Measurements from ENCODE around the gene EXOC4.
A peak's percentile ranks its signal among the peaks of the same experiment; 100 is the strongest.

EXOC4 gene

DNA sequence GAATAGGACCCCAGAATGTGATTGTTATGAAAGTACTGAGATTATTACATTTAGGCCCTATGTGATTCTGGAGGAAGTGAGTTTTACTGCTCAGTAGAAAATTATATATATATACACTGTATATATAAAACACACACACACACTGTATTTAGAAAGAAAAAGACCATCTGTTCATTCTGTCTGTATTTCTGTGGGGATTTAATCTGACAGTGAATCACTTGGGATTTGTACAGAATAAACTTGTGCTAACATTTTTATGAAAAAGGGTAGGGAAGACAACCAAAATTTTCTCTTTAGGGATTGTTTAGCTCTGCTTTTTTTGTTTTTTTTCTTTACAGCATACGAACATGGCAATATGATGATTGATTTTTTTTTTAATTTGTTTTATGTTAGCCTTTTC is 142.7 kb downstream of the EXOC4 start:
- no peak for DNase-seq (ENCODE audit: low read depth)
- no peak overlapping the region for H3K9ac ChIP-seq (ENCODE audit: low read length)

DNA sequence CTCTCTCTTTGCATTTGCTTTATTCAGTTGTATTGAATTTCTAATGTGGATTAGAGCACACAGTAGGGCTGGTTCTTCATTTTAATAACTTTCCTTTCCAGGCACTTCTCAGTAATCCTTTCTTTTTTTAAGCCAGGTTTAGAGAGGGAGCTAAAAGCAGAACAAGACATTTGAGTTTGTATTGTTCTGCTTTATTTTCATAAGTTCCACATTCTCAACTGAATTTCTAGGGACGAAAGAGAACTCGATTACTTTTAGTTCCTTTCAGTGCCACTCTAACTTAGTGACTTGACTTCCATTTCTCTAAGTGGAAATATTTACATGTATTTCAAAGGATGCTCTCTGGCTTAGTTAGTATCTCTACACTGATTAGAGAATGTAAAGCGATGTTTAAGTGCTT is 145.6 kb downstream of the EXOC4 start:
- H3K4me3 ChIP-seq (ENCODE audit: low read length) = no peak overlapping the region
- no peaks in the 10 kb centered on the region for H3K36me3 ChIP-seq (ENCODE audit: control insufficient read depth, insufficient read depth, low read length, severe bottlenecking)
- no peaks in the 10 kb centered on the region for H3K9me3 ChIP-seq (ENCODE audit: control insufficient read depth, low read length)
- no peaks in the 10 kb centered on the region for H3K27me3 ChIP-seq (replicated peaks; ENCODE audit: control insufficient read depth, insufficient read depth, low read length)
- H3K9ac ChIP-seq (ENCODE audit: low read length) = no peak overlapping the region
- no peak for DNase-seq (ENCODE audit: low read depth)
- peaks cover 14% of the 10 kb centered on the region for H3K4me1 ChIP-seq (ENCODE audit: control insufficient read depth, insufficient read depth, low read length)

More for the DNA sequence above, 142.7 kb downstream of the EXOC4 start:
- Histone ChIP-seq H3K4me3 (ENCODE audit: low read length) (no peak overlapping the region), H3K36me3 (ENCODE audit: control insufficient read depth, insufficient read depth, low read length, severe bottlenecking) (no peaks in the 10 kb centered on the region), H3K4me1 (ENCODE audit: control insufficient read depth, insufficient read depth, low read length) (peaks cover 3% of the 10 kb centered on the region), H3K27me3 (replicated peaks; ENCODE audit: control insufficient read depth, insufficient read depth, low read length) (no peaks in the 10 kb centered on the region), H3K9me3 (ENCODE audit: control insufficient read depth, low read length) (no peaks in the 10 kb centered on the region)

DNA sequence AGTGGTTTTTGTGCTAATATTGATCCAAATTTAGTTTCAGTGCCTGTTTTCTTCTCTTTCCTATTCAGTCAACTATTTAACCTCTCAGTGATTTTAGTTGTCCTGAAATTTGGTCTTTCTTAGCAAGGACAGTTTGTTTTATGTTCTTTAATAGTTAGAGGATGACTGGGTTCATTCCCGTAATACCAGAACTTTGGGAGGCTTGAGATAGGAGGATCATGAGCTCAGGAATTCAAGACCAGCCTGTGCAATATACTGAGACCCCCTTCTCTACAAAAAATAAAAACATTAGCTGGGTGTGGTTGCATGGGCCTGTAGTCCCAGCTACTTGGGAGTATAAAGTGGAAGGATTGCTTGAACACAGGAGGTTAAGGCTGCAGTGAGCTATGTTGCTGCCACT is 148.3 kb downstream of the EXOC4 start:
- no peaks in the 10 kb centered on the region for H3K9me3 ChIP-seq (ENCODE audit: control insufficient read depth, low read length)
- DNase-seq (ENCODE audit: low read depth) = peak; percentile 24
- H3K4me1 ChIP-seq (ENCODE audit: control insufficient read depth, insufficient read depth, low read length) = peaks cover 14% of the 10 kb centered on the region
- no peaks in the 10 kb centered on the region for H3K27me3 ChIP-seq (replicated peaks; ENCODE audit: control insufficient read depth, insufficient read depth, low read length)
- no peak overlapping the region for H3K9ac ChIP-seq (ENCODE audit: low read length)
- H3K36me3 ChIP-seq (ENCODE audit: control insufficient read depth, insufficient read depth, low read length, severe bottlenecking) = no peaks in the 10 kb centered on the region
- no peak overlapping the region for H3K4me3 ChIP-seq (ENCODE audit: low read length)

DNA sequence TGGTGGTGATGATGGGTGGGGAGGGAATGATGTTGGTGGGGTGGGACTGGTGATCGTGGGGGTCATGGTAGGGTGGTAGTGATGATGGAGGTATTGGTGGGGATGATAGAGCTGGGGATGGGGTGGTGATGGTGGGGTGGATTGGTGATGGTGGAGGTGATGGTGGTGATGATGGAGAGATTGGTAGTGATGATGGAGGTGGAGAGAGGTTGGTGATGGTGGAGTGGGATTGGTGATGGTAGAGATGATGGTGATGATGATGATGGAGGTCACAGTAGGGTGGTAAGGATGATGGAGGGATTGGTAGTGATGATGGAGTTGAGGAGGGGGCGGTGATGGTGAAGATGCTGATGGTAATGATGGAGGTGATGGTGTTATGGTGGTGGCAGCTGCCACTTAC is 155.3 kb downstream of the EXOC4 start:
- Histone ChIP-seq H3K27me3 (replicated peaks; ENCODE audit: control insufficient read depth, insufficient read depth, low read length) (no peaks in the 10 kb centered on the region), H3K4me1 (ENCODE audit: control insufficient read depth, insufficient read depth, low read length) (peaks cover 14% of the 10 kb centered on the region), H3K4me3 (ENCODE audit: low read length) (no peak overlapping the region), H3K9me3 (ENCODE audit: control insufficient read depth, low read length) (no peaks in the 10 kb centered on the region), H3K9ac (ENCODE audit: low read length) (no peak overlapping the region), H3K36me3 (ENCODE audit: control insufficient read depth, insufficient read depth, low read length, severe bottlenecking) (no peaks in the 10 kb centered on the region)
- DNase-seq (ENCODE audit: low read depth) = no peak

DNA sequence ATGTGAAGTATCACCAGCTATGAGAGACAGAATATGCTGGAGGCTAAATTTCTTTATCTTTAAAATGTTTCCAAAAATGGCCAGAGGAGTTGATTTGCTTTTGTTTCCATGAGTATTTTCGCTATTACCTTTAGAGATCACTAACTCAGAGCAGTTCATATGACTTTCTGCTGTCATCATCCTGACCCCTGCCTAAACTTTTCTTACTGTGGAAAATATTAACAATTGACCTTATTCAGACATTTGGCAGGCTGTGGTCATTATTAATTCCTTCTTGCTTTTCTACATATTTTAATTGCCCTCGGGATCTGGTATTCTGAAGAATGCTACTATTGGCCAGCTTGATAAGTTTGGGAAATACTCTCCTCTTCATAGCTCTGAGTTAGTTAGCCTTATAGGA is 156.5 kb downstream of the EXOC4 start:
- no peak overlapping the region for H3K4me3 ChIP-seq (ENCODE audit: low read length)
- peaks cover 15% of the 10 kb centered on the region for H3K4me1 ChIP-seq (ENCODE audit: control insufficient read depth, insufficient read depth, low read length)
- no peaks in the 10 kb centered on the region for H3K9me3 ChIP-seq (ENCODE audit: control insufficient read depth, low read length)
- H3K36me3 ChIP-seq (ENCODE audit: control insufficient read depth, insufficient read depth, low read length, severe bottlenecking) = no peaks in the 10 kb centered on the region
- H3K27me3 ChIP-seq (replicated peaks; ENCODE audit: control insufficient read depth, insufficient read depth, low read length) = no peaks in the 10 kb centered on the region
- no peak overlapping the region for H3K9ac ChIP-seq (ENCODE audit: low read length)
- no peak for DNase-seq (ENCODE audit: low read depth)

DNA sequence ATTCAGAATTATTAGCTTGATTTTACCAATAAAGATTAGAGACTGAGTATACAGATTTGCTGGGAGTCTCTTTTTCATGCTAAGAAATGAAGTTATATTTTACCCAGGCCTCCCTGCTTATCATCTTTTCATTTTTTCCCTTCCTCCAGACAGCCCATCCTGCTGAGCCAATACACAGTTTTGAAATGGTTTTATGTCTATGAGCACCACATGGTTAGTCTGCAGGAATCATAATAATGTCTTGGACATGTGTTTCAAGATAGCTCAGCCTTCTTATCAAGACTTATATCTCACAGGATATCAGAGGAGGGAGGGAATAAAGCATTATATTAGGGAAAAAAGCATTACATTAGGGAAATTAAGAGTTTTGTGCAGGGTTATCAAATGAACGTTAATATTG is 157.1 kb downstream of the EXOC4 start:
- Histone ChIP-seq H3K4me3 (ENCODE audit: low read length) (no peak overlapping the region), H3K9ac (ENCODE audit: low read length) (no peak overlapping the region), H3K9me3 (ENCODE audit: control insufficient read depth, low read length) (no peaks in the 10 kb centered on the region), H3K27me3 (replicated peaks; ENCODE audit: control insufficient read depth, insufficient read depth, low read length) (no peaks in the 10 kb centered on the region), H3K36me3 (ENCODE audit: control insufficient read depth, insufficient read depth, low read length, severe bottlenecking) (no peaks in the 10 kb centered on the region), H3K4me1 (ENCODE audit: control insufficient read depth, insufficient read depth, low read length) (peaks cover 15% of the 10 kb centered on the region)
- DNase-seq (ENCODE audit: low read depth) = no peak

DNA sequence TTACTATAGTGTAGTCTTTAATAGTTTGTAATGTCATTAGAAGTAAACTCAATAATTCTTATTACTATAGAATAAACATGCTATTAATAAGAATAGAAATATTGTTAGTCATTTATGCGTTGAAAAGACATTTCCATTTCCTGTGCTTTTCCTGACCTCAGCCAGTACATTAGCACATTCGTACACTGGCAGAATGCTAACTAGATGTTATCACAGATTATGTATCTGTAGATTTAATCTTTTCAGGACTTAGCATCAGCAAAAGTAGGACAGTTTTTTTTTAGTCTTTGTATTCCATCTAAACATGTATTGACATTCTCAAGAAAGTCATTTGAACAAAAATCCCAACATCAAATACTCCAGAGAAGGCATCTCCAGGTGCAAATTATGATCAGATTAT is 158.5 kb downstream of the EXOC4 start:
- Histone ChIP-seq H3K27me3 (replicated peaks; ENCODE audit: control insufficient read depth, insufficient read depth, low read length) (no peaks in the 10 kb centered on the region), H3K9me3 (ENCODE audit: control insufficient read depth, low read length) (no peaks in the 10 kb centered on the region), H3K4me3 (ENCODE audit: low read length) (no peak overlapping the region), H3K9ac (ENCODE audit: low read length) (no peak overlapping the region), H3K36me3 (ENCODE audit: control insufficient read depth, insufficient read depth, low read length, severe bottlenecking) (no peaks in the 10 kb centered on the region), H3K4me1 (ENCODE audit: control insufficient read depth, insufficient read depth, low read length) (peaks cover 15% of the 10 kb centered on the region)
- no peak for DNase-seq (ENCODE audit: low read depth)

DNA sequence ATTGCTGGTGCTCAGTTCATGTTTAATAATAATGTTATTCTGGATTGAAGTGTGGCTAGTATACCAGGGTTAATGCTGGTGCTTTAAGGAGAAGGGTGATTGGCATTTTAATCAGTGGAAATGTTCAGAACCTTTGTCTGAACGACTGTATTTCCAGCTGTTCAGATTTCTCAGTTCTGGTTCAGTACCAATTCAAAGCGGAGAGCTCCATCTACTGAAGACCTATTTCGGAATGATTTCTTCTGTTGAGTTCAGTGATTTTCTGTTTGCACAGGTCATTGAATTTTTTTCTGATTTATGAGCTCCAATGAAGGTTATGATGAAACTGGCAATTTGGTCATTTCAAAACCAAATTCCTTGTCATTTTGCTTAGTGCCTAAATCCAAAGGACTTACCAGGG is 160.1 kb downstream of the EXOC4 start:
- Histone ChIP-seq H3K27me3 (replicated peaks; ENCODE audit: control insufficient read depth, insufficient read depth, low read length) (no peaks in the 10 kb centered on the region), H3K36me3 (ENCODE audit: control insufficient read depth, insufficient read depth, low read length, severe bottlenecking) (no peaks in the 10 kb centered on the region), H3K9me3 (ENCODE audit: control insufficient read depth, low read length) (no peaks in the 10 kb centered on the region), H3K4me3 (ENCODE audit: low read length) (no peak overlapping the region), H3K9ac (ENCODE audit: low read length) (no peak overlapping the region), H3K4me1 (ENCODE audit: control insufficient read depth, insufficient read depth, low read length) (peaks cover 15% of the 10 kb centered on the region)
- DNase-seq (ENCODE audit: low read depth) = no peak

DNA sequence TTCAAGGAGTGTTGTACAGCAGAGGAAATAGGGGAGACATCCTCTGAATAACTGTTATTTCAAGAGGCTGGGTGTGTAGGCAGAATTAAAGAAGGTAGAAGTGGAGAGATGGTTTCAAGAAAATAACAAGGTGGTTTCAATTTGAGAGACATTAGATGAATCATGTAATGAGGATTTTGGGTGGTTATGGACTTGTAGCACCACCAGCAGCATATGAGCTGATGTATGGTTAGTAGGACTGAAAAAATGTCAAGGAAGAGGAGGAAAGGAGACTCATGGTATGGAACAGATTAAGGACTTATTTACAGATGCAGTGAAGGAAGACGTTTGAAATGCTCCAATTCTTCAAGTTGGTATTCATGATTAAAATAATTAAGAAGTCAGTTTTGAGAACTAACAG is 166.2 kb downstream of the EXOC4 start:
- H3K27me3 ChIP-seq (replicated peaks; ENCODE audit: control insufficient read depth, insufficient read depth, low read length) = no peaks in the 10 kb centered on the region
- no peak overlapping the region for H3K4me3 ChIP-seq (ENCODE audit: low read length)
- H3K9ac ChIP-seq (ENCODE audit: low read length) = no peak overlapping the region
- H3K36me3 ChIP-seq (ENCODE audit: control insufficient read depth, insufficient read depth, low read length, severe bottlenecking) = no peaks in the 10 kb centered on the region
- no peaks in the 10 kb centered on the region for H3K9me3 ChIP-seq (ENCODE audit: control insufficient read depth, low read length)
- H3K4me1 ChIP-seq (ENCODE audit: control insufficient read depth, insufficient read depth, low read length) = no peaks in the 10 kb centered on the region
- no peak for DNase-seq (ENCODE audit: low read depth)

DNA sequence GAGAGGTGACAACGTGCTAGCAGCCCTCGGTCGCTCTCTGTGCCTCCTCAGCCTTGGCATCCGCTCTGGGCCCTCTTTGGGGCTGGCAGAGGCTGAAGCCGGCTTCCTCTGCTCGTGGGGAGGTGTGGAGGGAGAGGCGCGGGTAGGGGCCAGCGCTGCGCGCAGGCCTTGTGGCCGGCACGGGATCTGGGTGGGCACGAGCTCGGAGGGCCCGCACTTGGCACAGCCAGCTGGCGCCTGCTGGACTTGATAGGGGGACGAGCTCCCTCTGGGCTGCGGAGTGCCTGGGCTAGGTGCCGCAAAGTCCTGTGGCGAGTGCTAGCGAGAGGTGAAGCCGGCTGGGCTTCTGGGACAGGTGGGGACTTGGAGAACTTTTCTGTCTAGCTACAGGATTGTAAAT is 170.7 kb downstream of the EXOC4 start:
- Histone ChIP-seq H3K9ac (ENCODE audit: low read length) (no peak overlapping the region), H3K4me1 (ENCODE audit: control insufficient read depth, insufficient read depth, low read length) (peaks cover 4% of the 10 kb centered on the region)

DNA sequence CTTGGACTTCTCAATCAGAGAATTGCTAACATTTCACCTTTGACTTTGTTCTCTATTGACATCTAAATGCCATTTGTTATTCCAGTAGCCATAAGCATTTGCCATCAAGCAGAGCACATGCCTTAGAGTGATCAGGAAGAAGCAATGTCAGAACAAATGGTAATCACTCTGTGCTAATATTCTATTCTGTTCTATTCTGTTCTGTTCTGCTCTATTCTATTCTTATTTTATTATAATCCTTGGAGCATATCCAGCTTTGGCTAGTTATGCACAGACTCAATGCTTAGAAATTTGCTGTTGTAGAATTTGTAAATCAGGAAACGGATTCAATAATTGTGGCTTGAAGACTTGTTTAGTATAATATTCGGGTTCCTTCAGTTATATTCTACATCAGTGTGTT is 175.4 kb downstream of the EXOC4 start:
- H3K9ac ChIP-seq (ENCODE audit: low read length) = no peak overlapping the region
- peak; percentile 36 for DNase-seq (ENCODE audit: low read depth)
- H3K4me1 ChIP-seq (ENCODE audit: control insufficient read depth, insufficient read depth, low read length) = peaks cover 14% of the 10 kb centered on the region
- H3K27me3 ChIP-seq (replicated peaks; ENCODE audit: control insufficient read depth, insufficient read depth, low read length) = no peaks in the 10 kb centered on the region
- H3K36me3 ChIP-seq (ENCODE audit: control insufficient read depth, insufficient read depth, low read length, severe bottlenecking) = no peaks in the 10 kb centered on the region
- H3K4me3 ChIP-seq (ENCODE audit: low read length) = no peak overlapping the region
- no peaks in the 10 kb centered on the region for H3K9me3 ChIP-seq (ENCODE audit: control insufficient read depth, low read length)

More for the DNA sequence above, 170.7 kb downstream of the EXOC4 start:
- no peaks in the 10 kb centered on the region for H3K36me3 ChIP-seq (ENCODE audit: control insufficient read depth, insufficient read depth, low read length, severe bottlenecking)
- no peak for DNase-seq (ENCODE audit: low read depth)
- H3K9me3 ChIP-seq (ENCODE audit: control insufficient read depth, low read length) = no peaks in the 10 kb centered on the region
- H3K4me3 ChIP-seq (ENCODE audit: low read length) = no peak overlapping the region
- no peaks in the 10 kb centered on the region for H3K27me3 ChIP-seq (replicated peaks; ENCODE audit: control insufficient read depth, insufficient read depth, low read length)

DNA sequence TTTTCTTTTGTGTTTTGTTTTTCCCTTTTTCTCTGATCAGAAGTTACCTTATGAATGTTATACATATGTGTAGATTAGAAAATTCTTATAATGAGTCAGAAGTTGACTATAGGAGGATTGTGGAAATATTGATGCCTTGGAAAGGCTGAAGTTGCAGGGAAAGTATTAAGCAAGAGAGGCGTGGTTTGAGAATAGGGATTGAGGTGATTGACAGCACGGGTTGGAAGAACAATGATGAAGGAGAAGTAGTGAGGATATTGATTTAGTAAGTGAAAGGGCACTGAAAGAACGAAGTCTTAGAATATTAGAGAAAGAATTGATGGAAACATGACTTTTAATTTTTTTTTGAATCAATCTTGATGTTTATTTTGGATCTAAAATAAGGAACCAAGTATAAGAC is 176.0 kb downstream of the EXOC4 start:
- H3K36me3 ChIP-seq (ENCODE audit: control insufficient read depth, insufficient read depth, low read length, severe bottlenecking) = no peaks in the 10 kb centered on the region
- H3K9me3 ChIP-seq (ENCODE audit: control insufficient read depth, low read length) = no peaks in the 10 kb centered on the region
- DNase-seq (ENCODE audit: low read depth) = peak; percentile 27
- H3K9ac ChIP-seq (ENCODE audit: low read length) = no peak overlapping the region
- H3K4me3 ChIP-seq (ENCODE audit: low read length) = no peak overlapping the region
- H3K27me3 ChIP-seq (replicated peaks; ENCODE audit: control insufficient read depth, insufficient read depth, low read length) = no peaks in the 10 kb centered on the region
- H3K4me1 ChIP-seq (ENCODE audit: control insufficient read depth, insufficient read depth, low read length) = peaks cover 18% of the 10 kb centered on the region

Data from adipocyte (in vitro differentiated cells).